Esophagus squamous epithelium (tissue), 5 donors: ENCODE data around the gene XPNPEP2. TPM values are rescaled to one million over a fixed set of nuclear protein-coding genes. Genes with fewer than 3 reads are reported as not detected.

Source experiments
- DNase-seq: peaks from one replicate; lab custom pipeline; 2025; lab: John Stamatoyannopoulos, UW
- H3K27ac ChIP-seq, 4 donors: fragments of 200-600 bp; sonication (generic); one replicate each; pipeline ENCODE4 v1.5.1; 2016 to 2019; ENCODE audit warnings: mild to moderate bottlenecking in 1 of 4
- H3K27me3 ChIP-seq, 4 donors: fragments of 200-600 bp; sonication (generic); 1 replicate in 3 of 4; 2 replicates in 1 of 4; pipeline versions ENCODE4 v1.5.1 to v1.6.0; 2017 to 2021; ENCODE audit warnings: antibody characterized with exemption in 1 of 4
- H3K36me3 ChIP-seq, 3 donors: fragments of 200-600 bp; sonication (generic); one replicate each; pipeline ENCODE4 v1.5.1; 2016 to 2019
- H3K4me1 ChIP-seq, 3 donors: fragments of 200-600 bp; sonication (generic); one replicate each; pipeline ENCODE4 v1.5.1; 2017 to 2019
- H3K4me3 ChIP-seq, 4 donors: fragments of 200-600 bp; sonication (generic); 1 replicate in 3 of 4; 2 replicates in 1 of 4; pipeline ENCODE4 v1.5.1; 2016 to 2019; ENCODE audit warnings: mild to moderate bottlenecking in 2 of 4, moderate library complexity in 1 of 4
- H3K9me3 ChIP-seq, 3 donors: fragments of 200-600 bp; sonication (generic); one replicate each; pipeline ENCODE4 v1.5.1; 2016 to 2019
- POLR2A ChIP-seq, 4 donors: fragments of 450-650 bp; IDR thresholded peaks; one replicate each; pipeline ENCODE4 v1.6.1; 2017; ENCODE audit warnings: antibody characterized with exemption in 4 of 4, mild to moderate bottlenecking in 4 of 4, moderate library complexity in 3 of 4
- WGBS, 2 donors: methylation state at CpG; one replicate each; pipeline ENCODE4 v1.1.5; 2018; 5-methylcytosine and 5-hydroxymethylcytosine counted together
- intact Hi-C: fragments of 100-400 bp; cut with DNase I; formaldehyde crosslinking; loops from one replicate; pipeline ENCODE4 v1.15.0; 2022
- total RNA-seq, 4 donors: library from RNA; depleted of rRNA; stranded (reverse); fragments of >200 nt; gene quantifications; one replicate each; pipeline ENCODE4 v1.1.0, GENCODE V29; 2016
- TF ChIP-seq, protein P1 (sequence below), 6 experiments: fragments of 450-650 bp in 4 of 6; fragments of 200-600 bp in 2 of 6; sonication (generic) in 2 of 6; IDR thresholded peaks; one replicate each; pipeline ENCODE4 v1.5.1; 2016 to 2019; ENCODE audit warnings: antibody characterized with exemption in 6 of 6, mild to moderate bottlenecking in 4 of 6, moderate library complexity in 4 of 6
- donor health status: DM: yes; HTN: yes; CAD: no.

Gene XPNPEP2
- total RNA-seq, 4 donors from 2014 or later: 0.88 to 5.7 (median 3.6) TPM; not detected in 1

DNA sequence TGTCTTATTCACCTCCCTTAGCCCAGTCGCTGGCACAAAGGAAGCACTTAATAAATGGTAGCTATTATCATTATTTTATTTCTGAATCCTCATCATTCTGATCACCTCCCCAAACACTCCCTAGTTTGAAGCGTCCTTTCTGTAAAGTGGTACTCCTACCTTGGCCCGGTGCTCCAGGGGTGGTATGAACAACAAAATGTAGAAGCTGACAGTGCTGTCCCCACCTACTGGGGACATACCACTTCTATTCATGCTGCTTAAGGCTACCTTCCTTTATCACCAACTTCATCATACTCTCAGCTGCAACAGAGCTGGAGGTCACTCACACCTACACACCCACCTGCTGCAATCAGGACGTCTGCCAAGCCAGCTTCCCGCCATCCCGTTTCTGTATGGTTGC, 43.2 kb upstream of the XPNPEP2 start:
- WGBS, 2 donors: 72 to 82% methylated on average over 6 of the region's 6 CpGs
- H3K4me3 ChIP-seq: no peak overlapping the region
- H3K9me3 ChIP-seq: no peaks in the 10 kb centered on the region
- H3K27me3 ChIP-seq: no peaks in the 10 kb centered on the region
- no peak for TF ChIP-seq POLR2A (IDR thresholded peaks at IDR 0.05)
- TF ChIP-seq, protein P1, sequence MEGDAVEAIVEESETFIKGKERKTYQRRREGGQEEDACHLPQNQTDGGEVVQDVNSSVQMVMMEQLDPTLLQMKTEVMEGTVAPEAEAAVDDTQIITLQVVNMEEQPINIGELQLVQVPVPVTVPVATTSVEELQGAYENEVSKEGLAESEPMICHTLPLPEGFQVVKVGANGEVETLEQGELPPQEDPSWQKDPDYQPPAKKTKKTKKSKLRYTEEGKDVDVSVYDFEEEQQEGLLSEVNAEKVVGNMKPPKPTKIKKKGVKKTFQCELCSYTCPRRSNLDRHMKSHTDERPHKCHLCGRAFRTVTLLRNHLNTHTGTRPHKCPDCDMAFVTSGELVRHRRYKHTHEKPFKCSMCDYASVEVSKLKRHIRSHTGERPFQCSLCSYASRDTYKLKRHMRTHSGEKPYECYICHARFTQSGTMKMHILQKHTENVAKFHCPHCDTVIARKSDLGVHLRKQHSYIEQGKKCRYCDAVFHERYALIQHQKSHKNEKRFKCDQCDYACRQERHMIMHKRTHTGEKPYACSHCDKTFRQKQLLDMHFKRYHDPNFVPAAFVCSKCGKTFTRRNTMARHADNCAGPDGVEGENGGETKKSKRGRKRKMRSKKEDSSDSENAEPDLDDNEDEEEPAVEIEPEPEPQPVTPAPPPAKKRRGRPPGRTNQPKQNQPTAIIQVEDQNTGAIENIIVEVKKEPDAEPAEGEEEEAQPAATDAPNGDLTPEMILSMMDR (IDR thresholded peaks at IDR 0.05): no peak
- no peaks in the 10 kb centered on the region for H3K36me3 ChIP-seq
- H3K4me1 ChIP-seq: no peaks in the 10 kb centered on the region
- H3K27ac ChIP-seq: no peak overlapping the region
- intact Hi-C loops: no loop called here
- no peak for DNase-seq

DNA sequence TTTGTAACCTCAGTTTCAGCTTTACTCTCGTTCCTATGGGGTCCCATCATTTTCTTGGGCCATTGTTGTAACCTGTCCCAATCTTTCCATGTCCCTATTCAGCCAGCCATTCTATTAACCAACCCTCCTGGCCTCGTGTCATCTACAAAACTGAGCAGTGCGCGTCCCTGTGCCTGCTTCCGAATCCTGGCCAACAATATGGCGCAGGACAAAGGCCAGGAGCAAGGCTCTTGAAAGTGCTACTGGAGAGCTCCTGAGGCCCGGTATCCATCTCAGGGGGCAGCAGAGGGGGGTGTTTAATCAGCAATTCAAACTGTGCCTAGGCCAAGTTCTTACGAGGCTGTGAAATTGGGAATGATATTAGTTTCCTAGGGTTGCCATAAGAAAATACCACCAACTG, 42.8 kb upstream of the XPNPEP2 start:
- Histone ChIP-seq H3K27me3 (no peaks in the 10 kb centered on the region), H3K36me3 (no peaks in the 10 kb centered on the region), H3K9me3 (no peaks in the 10 kb centered on the region), H3K27ac (no peak overlapping the region), H3K4me3 (no peak overlapping the region), H3K4me1 (no peaks in the 10 kb centered on the region)
- no peak for DNase-seq
- intact Hi-C loops: no loop called here
- TF ChIP-seq, protein P1 (IDR thresholded peaks at IDR 0.05): no peak
- no peak for TF ChIP-seq POLR2A (IDR thresholded peaks at IDR 0.05)
- WGBS, 2 donors: 40 to 86% methylated on average over 1 to 3 of the region's 8 CpGs

DNA sequence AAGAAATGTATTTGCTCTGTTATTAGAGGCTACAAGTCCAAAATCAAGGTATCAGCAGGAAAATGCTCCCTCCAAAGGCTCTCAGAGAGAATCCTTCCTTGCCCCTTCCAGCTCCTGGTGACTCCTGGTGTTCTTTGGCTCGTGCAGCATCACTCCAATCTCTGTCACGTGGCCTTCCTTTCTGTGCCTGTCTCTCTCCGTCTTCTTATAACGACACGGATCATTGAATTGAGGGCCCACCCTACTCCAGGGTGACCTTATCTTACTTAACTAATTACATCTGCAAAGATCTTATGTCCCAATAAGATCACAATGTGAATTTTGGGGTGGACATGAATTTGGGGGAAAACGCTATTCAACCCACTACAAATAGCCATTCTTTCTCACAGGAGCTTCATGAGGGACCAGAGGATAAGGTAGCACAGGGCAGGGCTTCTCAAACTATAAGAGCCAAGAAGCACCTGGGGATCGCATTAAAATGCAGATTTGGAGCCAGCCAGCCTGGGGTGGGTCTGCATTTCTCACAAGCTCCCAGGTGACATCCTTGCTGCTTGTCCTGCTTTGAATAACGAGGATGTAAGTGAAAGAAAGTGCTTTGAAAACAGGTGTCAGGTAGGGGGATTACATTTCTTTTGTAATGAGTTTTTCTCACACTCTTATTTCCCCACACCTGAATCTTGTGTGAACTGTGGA, 42.2 kb upstream of the XPNPEP2 start:
- H3K27ac ChIP-seq: no peak overlapping the region
- no peak overlapping the region for H3K4me3 ChIP-seq
- DNase-seq: no peak
- H3K4me1 ChIP-seq: no peaks in the 10 kb centered on the region
- intact Hi-C loops: no loop called here
- no peaks in the 10 kb centered on the region for H3K9me3 ChIP-seq
- H3K27me3 ChIP-seq: no peaks in the 10 kb centered on the region
- WGBS, 2 donors: 40 to 69% methylated on average over 3 to 8 of the region's 8 CpGs
- no peaks in the 10 kb centered on the region for H3K36me3 ChIP-seq
- TF ChIP-seq, protein P1 (IDR thresholded peaks at IDR 0.05): no peak

DNA sequence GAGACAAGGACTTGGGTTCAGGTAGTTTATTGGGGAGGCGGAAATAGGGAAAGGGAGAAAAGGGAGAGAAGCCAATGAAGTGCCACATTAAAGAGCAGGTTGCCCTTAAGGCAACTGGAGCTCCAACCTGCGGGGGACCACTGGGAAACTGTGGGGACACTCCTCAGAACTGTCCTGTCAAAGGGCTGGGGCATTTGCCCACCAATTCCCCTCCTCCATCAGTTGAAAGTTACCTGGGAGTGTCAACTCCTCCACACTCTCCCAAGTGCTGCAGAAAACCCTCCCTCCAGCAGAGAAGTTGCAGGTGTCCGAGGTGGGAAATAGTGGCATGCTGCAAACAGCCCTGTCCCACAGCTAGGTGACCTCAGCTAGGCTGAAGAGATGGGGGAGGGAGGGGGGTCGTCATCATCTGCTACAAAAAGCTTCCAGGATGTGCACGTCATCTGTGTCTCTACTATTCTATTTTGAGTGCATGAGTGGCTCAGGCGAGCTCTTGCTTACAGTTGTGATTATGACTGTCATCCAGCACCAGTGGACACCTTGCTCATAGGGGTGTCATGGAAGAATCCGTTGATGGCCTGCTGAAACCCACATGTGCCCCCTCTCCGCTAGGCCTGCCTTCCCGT, 41.5 kb upstream of the XPNPEP2 start:
- no peaks in the 10 kb centered on the region for H3K27me3 ChIP-seq
- TF ChIP-seq, protein P1 (IDR thresholded peaks at IDR 0.05): no peak
- no peak for TF ChIP-seq POLR2A (IDR thresholded peaks at IDR 0.05)
- intact Hi-C loops: no loop called here
- no peak for DNase-seq
- H3K27ac ChIP-seq: no peak overlapping the region
- H3K36me3 ChIP-seq: no peaks in the 10 kb centered on the region
- no peaks in the 10 kb centered on the region for H3K4me1 ChIP-seq
- WGBS, 2 donors: 69 to 88% methylated on average over 1 to 9 of the region's 9 CpGs
- no peaks in the 10 kb centered on the region for H3K9me3 ChIP-seq
- H3K4me3 ChIP-seq: no peak overlapping the region

DNA sequence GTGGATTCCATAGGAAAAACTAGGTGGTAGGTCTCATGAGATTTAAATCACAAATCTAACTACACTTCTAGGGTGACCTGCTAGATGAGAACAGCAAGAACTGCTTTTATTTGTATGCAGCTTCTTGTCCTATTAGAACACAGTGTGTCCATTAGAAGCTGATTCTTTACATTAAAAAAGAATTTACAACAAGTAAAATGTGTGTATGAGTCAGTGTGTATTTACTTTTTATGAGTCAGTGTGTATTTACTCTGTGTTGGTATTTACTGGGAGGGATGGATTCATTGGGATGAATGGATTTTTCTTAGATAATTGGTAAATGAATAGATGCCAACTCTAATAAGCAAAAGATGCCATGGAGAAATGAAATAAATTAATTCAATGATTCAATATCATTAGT, 40.6 kb upstream of the XPNPEP2 start:
- Histone ChIP-seq H3K27ac (no peak overlapping the region), H3K36me3 (no peaks in the 10 kb centered on the region), H3K4me1 (no peaks in the 10 kb centered on the region), H3K9me3 (no peaks in the 10 kb centered on the region), H3K27me3 (no peaks in the 10 kb centered on the region), H3K4me3 (no peak overlapping the region)
- no peak for DNase-seq
- intact Hi-C loops: no loop called here
- no peak for TF ChIP-seq POLR2A (IDR thresholded peaks at IDR 0.05)
- TF ChIP-seq, protein P1 (IDR thresholded peaks at IDR 0.05): no peak
